HCT116 (cell line): ENCODE data around the gene TMEM51. TPM values are rescaled to one million over a fixed set of nuclear protein-coding genes. Genes with fewer than 3 reads are reported as not detected.

Experiments used
- ATAC-seq: fragments of 200-7000 bp; cut with Tn5 transposase; 2 replicates; pipeline ENCODE4 v1.9.1; 2020; ENCODE audit warnings: mild to moderate bottlenecking, moderate library complexity
- BruUV-seq: library from RNA; stranded (reverse); fragments of 400-500 nt; replicated peaks from 2 replicates; lab custom pipeline; 2021; lab: Mats Ljungman, UMichigan
- CTCF ChIA-PET: fragments of 300-600 bp; sonication (Branson Sonifier 250); formaldehyde crosslinking; loops from one replicate; lab custom pipeline; 2021; ENCODE audit warnings: antibody characterized with exemption; lab: Charles Lee
- POLR2A ChIA-PET: fragments of 300-600, 350-600 bp; sonication (Branson Sonifier 250); formaldehyde crosslinking; loops from one replicate; lab custom pipeline; 2021; ENCODE audit warnings: antibody characterized with exemption; lab: Charles Lee
- RAD21 ChIA-PET, 2 experiments: fragments of 300-600 bp; sonication (Branson Sonifier 250); formaldehyde crosslinking; loops; one replicate each; lab custom pipeline; 2023; ENCODE audit warnings: low total read pairs in 2 of 2; ENCODE audit not compliant: uncharacterized antibody in 2 of 2, unreplicated experiment in 2 of 2, low non-redundant PET in 1 of 2; lab: Charles Lee
- DNase-seq: peaks from one replicate; pipeline ENCODE4 v3.0.0-alpha.2; 2010; ENCODE audit warnings: low read depth, low spot score
- H2AFZ ChIP-seq: fragments of 200-600 bp; shearing (Covaris generic), sonication (generic); 2 replicates; pipeline ENCODE4 v1.6.1; 2017; ENCODE audit warnings: low read depth, mixed run types, mixed read lengths, antibody characterized with exemption, low read length; ENCODE audit not compliant: poor library complexity, severe bottlenecking
- H3K27ac ChIP-seq: 2 replicates; pipeline ENCODE4 v1.5.1; 2012; ENCODE audit warnings: low read depth, low read length
- H3K27me3 ChIP-seq: fragments of 200-600 bp; sonication (generic); 2 replicates; pipeline ENCODE4 v1.6.1; 2016; ENCODE audit warnings: mixed run types, low read length, mixed read lengths; ENCODE audit not compliant: insufficient read depth
- H3K36me3 ChIP-seq, 2 experiments: fragments of 200-500 bp in 1 of 2; fragments of 200-600 bp in 1 of 2; sonication (Bioruptor generic) in 1 of 2; sonication (generic) in 1 of 2; 2 replicates each; pipeline versions ENCODE4 v1.5.1 to v1.6.1; 2014 to 2016; ENCODE audit warnings: low read length in 2 of 2, inconsistent platforms in 1 of 2, mixed read lengths in 1 of 2, mixed run types in 1 of 2; ENCODE audit not compliant: insufficient read depth in 2 of 2, control insufficient read depth in 1 of 2
- H3K4me1 ChIP-seq, 2 experiments: fragments of 200-600 bp in 1 of 2; sonication (generic) in 1 of 2; 2 replicates each; pipeline versions ENCODE4 v1.5.1 to v1.6.1; 2012 to 2017; ENCODE audit warnings: low read length in 2 of 2, inconsistent platforms in 1 of 2, mild to moderate bottlenecking in 1 of 2, mixed read lengths in 1 of 2, mixed run types in 1 of 2, moderate library complexity in 1 of 2; ENCODE audit not compliant: insufficient read depth in 2 of 2, control insufficient read depth in 1 of 2
- H3K4me2 ChIP-seq: fragments of 200-600 bp; sonication (generic); 2 replicates; pipeline ENCODE4 v1.6.1; 2017; ENCODE audit warnings: mixed run types, low read length, mixed read lengths
- H3K4me3 ChIP-seq, 2 experiments: fragments of 200-600 bp in 1 of 2; sonication (generic) in 1 of 2; replicated peaks in 1 of 2; 2 replicates each; pipeline ENCODE4 v1.5.1; 2011 to 2016; ENCODE audit warnings: low read length in 2 of 2, control low read depth in 1 of 2, low read depth in 1 of 2, mild to moderate bottlenecking in 1 of 2, mixed read lengths in 1 of 2, mixed run types in 1 of 2
- H3K79me2 ChIP-seq: fragments of 200-600 bp; sonication (generic); 2 replicates; pipeline ENCODE4 v1.6.1; 2017; ENCODE audit warnings: mild to moderate bottlenecking, mixed run types, low read length, moderate library complexity, mixed read lengths; ENCODE audit not compliant: insufficient read depth
- H3K9ac ChIP-seq: fragments of 200-600 bp; sonication (generic); 2 replicates; pipeline ENCODE4 v1.6.1; 2016; ENCODE audit warnings: low read length, mixed read lengths
- H3K9me2 ChIP-seq: fragments of 200-600 bp; sonication (generic), shearing (Covaris generic); 2 replicates; pipeline ENCODE4 v1.6.1; 2017; ENCODE audit warnings: mixed run types, mild to moderate bottlenecking, moderate library complexity; ENCODE audit not compliant: insufficient read depth
- H3K9me3 ChIP-seq, 2 experiments: fragments of 200-500 bp in 1 of 2; fragments of 200-600 bp in 1 of 2; sonication (Bioruptor generic) in 1 of 2; sonication (generic) in 1 of 2; 2 replicates each; pipeline ENCODE4 v1.6.1; 2014 to 2017; ENCODE audit warnings: low read length in 2 of 2, mixed read lengths in 2 of 2, inconsistent platforms in 1 of 2, low read depth in 1 of 2, mild to moderate bottlenecking in 1 of 2, mixed run types in 1 of 2, moderate library complexity in 1 of 2; ENCODE audit not compliant: control insufficient read depth in 1 of 2, insufficient read depth in 1 of 2
- H4K20me1 ChIP-seq: fragments of 200-600 bp; sonication (generic), shearing (Covaris generic); 2 replicates; pipeline ENCODE4 v1.6.1; 2017; ENCODE audit warnings: mixed run types, mild to moderate bottlenecking, moderate library complexity; ENCODE audit not compliant: insufficient read depth
- CBX3 ChIP-seq: IDR thresholded peaks from 2 replicates; pipeline ENCODE4 v1.6.1; 2012; ENCODE audit warnings: low read depth
- CEBPB ChIP-seq: IDR thresholded peaks from 2 replicates; pipeline ENCODE4 v1.6.1; 2012; ENCODE audit warnings: low read depth
- ELF1 ChIP-seq: IDR thresholded peaks from 2 replicates; pipeline ENCODE4 v1.6.1; 2012; ENCODE audit warnings: low read depth, borderline replicate concordance
- EZH2 ChIP-seq: fragments of 200-600 bp; sonication (generic); IDR thresholded peaks from 2 replicates; pipeline ENCODE4 v1.6.1; 2017; ENCODE audit warnings: antibody characterized with exemption, mixed run types
- EZH2phosphoT487 ChIP-seq: fragments of 200-600 bp; IDR thresholded peaks from 2 replicates; pipeline ENCODE4 v1.6.1; 2018; ENCODE audit warnings: antibody characterized with exemption, borderline replicate concordance
- FOSL1 ChIP-seq: IDR thresholded peaks from 2 replicates; pipeline ENCODE4 v1.6.1; 2012; ENCODE audit warnings: low read depth
- JUND ChIP-seq: IDR thresholded peaks from 2 replicates; pipeline ENCODE4 v1.6.1; 2012
- POLR2A ChIP-seq: IDR thresholded peaks from 2 replicates; pipeline ENCODE4 v1.7.0; 2011; ENCODE audit warnings: borderline replicate concordance; ENCODE audit not compliant: insufficient read depth, insufficient read length; ENCODE audit errors: extremely low read depth
- SIN3A ChIP-seq: IDR thresholded peaks from 2 replicates; pipeline ENCODE4 v1.6.1; 2012; ENCODE audit warnings: low read depth
- SP1 ChIP-seq: IDR thresholded peaks from 2 replicates; pipeline ENCODE4 v1.6.1; 2012; ENCODE audit warnings: low read depth
- SRF ChIP-seq: IDR thresholded peaks from 2 replicates; pipeline ENCODE4 v1.6.1; 2012; ENCODE audit warnings: low read depth
- TCF7L2 ChIP-seq: IDR thresholded peaks from 2 replicates; pipeline ENCODE4 v1.7.0; 2011; ENCODE audit warnings: borderline replicate concordance, inconsistent platforms; ENCODE audit not compliant: insufficient read depth, insufficient read length; ENCODE audit errors: extremely low read depth
- YY1 ChIP-seq: IDR thresholded peaks from 2 replicates; pipeline ENCODE4 v1.6.1; 2011; ENCODE audit warnings: low read length, low read depth, moderate library complexity, mild to moderate bottlenecking; ENCODE audit not compliant: insufficient replicate concordance; ENCODE audit errors: extremely low read depth
- ZFX ChIP-seq: fragments of 450-650 bp; IDR thresholded peaks from 2 replicates; pipeline ENCODE4 v1.6.1; 2017
- ZNF274 ChIP-seq: fragments of 200-500 bp; sonication (Bioruptor generic); IDR thresholded peaks from 2 replicates; pipeline ENCODE4 v1.6.1; 2014; ENCODE audit warnings: mild to moderate bottlenecking, low read depth, low read length, inconsistent platforms
- intact Hi-C: fragments of 100-400 bp; cut with micrococcal nuclease; formaldehyde crosslinking; loops from 2 replicates; pipeline ENCODE4 v1.10.0; 2022
- total RNA-seq: library from RNA; stranded (reverse); gene quantifications from one replicate; pipeline ENCODE4 v1.2.1, GENCODE V29; 2021; ENCODE audit not compliant: unreplicated experiment
- TF ChIP-seq, protein P1 (sequence below): IDR thresholded peaks from 2 replicates; pipeline ENCODE4 v1.6.1; 2012
- TF ChIP-seq, protein P2 (sequence below), 3 experiments: fragments of 200-600 bp in 1 of 3; sonication (generic) in 1 of 3; IDR thresholded peaks in 2 of 3; conservative IDR thresholded peaks in 1 of 3; 2 replicates each; pipeline ENCODE4 v1.5.1; 2012 to 2017; ENCODE audit warnings: low read depth in 2 of 3, low read length in 2 of 3, antibody characterized with exemption in 1 of 3, borderline replicate concordance in 1 of 3, control low read depth in 1 of 3, mild to moderate bottlenecking in 1 of 3, mixed read lengths in 1 of 3, mixed run types in 1 of 3, moderate library complexity in 1 of 3; ENCODE audit not compliant: insufficient read depth in 1 of 3

Gene TMEM51
- total RNA-seq, 1 experiment from 2014 or later, result 16.6 TPM

- Histone ChIP-seq H3K9me2 (no peaks in the 10 kb centered on the region), H3K4me3 (no peak overlapping the region), H2AFZ (no peak overlapping the region), H3K4me1 (peaks cover 0 to 6% of the 10 kb centered on the region in 2 experiments; a peak in 1 of 4 replicates), H3K9me3 (no peaks in the 10 kb centered on the region), H3K36me3 (no peaks in the 10 kb centered on the region), H3K27me3 (no peaks in the 10 kb centered on the region), H3K27ac (no peak overlapping the region), H3K9ac (no peak overlapping the region), H4K20me1 (no peaks in the 10 kb centered on the region), H3K4me2 (no peak overlapping the region), H3K79me2 (no peaks in the 10 kb centered on the region)
- intact Hi-C loops, result loop anchor here (2.0 to 5.0 kb wide), 2 partner anchors 72 to 301 kb away; no protein-coding TSS in a partner anchor
- ChIA-PET CTCF (interaction anchor here (1.3 to 2.4 kb wide), 3 partner anchors 13 to 370 kb away, joined by 3 to 20 read pairs (median 5); no protein-coding TSS in a partner anchor), RAD21 (no interaction called here), POLR2A (no interaction called here)
- no TSS peak for BruUV-seq
- TF ChIP-seq JUND, result no peak
- no peak for ATAC-seq
- no peak for DNase-seq
Measured at GRCh38 chr1:15129944-15130343, 23.6 kb upstream of the TMEM51 start.

- Histone ChIP-seq H3K27ac (no peak overlapping the region), H3K4me1 (peaks cover 0 to 6% of the 10 kb centered on the region in 2 experiments; a peak in 1 of 4 replicates), H3K9me2 (no peaks in the 10 kb centered on the region)
- BruUV-seq, result no TSS peak
- ChIA-PET RAD21 (no interaction called here), POLR2A (no interaction called here)
- no peak for TF ChIP-seq YY1
- no peak for TF ChIP-seq TCF7L2
- TF ChIP-seq ELF1, result no peak
- no peak for TF ChIP-seq FOSL1
- no peak for TF ChIP-seq SRF
- TF ChIP-seq POLR2A, result no peak
- TF ChIP-seq ZFX, result no peak
- TF ChIP-seq ZNF274, result no peak
- no peak for TF ChIP-seq EZH2
- TF ChIP-seq, protein P1, sequence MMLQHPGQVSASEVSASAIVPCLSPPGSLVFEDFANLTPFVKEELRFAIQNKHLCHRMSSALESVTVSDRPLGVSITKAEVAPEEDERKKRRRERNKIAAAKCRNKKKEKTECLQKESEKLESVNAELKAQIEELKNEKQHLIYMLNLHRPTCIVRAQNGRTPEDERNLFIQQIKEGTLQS, result no peak
- no peak for TF ChIP-seq SIN3A
- TF ChIP-seq, protein P2, sequence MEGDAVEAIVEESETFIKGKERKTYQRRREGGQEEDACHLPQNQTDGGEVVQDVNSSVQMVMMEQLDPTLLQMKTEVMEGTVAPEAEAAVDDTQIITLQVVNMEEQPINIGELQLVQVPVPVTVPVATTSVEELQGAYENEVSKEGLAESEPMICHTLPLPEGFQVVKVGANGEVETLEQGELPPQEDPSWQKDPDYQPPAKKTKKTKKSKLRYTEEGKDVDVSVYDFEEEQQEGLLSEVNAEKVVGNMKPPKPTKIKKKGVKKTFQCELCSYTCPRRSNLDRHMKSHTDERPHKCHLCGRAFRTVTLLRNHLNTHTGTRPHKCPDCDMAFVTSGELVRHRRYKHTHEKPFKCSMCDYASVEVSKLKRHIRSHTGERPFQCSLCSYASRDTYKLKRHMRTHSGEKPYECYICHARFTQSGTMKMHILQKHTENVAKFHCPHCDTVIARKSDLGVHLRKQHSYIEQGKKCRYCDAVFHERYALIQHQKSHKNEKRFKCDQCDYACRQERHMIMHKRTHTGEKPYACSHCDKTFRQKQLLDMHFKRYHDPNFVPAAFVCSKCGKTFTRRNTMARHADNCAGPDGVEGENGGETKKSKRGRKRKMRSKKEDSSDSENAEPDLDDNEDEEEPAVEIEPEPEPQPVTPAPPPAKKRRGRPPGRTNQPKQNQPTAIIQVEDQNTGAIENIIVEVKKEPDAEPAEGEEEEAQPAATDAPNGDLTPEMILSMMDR (IDR thresholded peaks at IDR 0.05 in 2 of 3, conservative IDR thresholded peaks at IDR 0.05 in 1 of 3; ENCODE audit: borderline replicate concordance in 1 of 3, insufficient read depth in 1 of 3, low read depth in 2 of 3, low read length in 2 of 3), result no peak
- TF ChIP-seq CEBPB, result no peak
- no peak for TF ChIP-seq EZH2phosphoT487
- no peak for TF ChIP-seq SP1
- TF ChIP-seq CBX3, result no peak
- TF ChIP-seq, all 23 proteins: peak for 0
- H3K36me3 ChIP-seq, result no peaks in the 10 kb centered on the region
- intact Hi-C loops, result no loop called here
- no peaks in the 10 kb centered on the region for H3K9me3 ChIP-seq
- ATAC-seq, result no peak
- no peak for DNase-seq
- H3K79me2 ChIP-seq, result no peaks in the 10 kb centered on the region
- no peak overlapping the region for H3K9ac ChIP-seq
- no peaks in the 10 kb centered on the region for H4K20me1 ChIP-seq
- H3K27me3 ChIP-seq, result no peaks in the 10 kb centered on the region
- H2AFZ ChIP-seq, result no peak overlapping the region
- H3K4me2 ChIP-seq, result no peak overlapping the region
- no peak overlapping the region for H3K4me3 ChIP-seq
- CTCF ChIA-PET, result interaction anchor here (1.3 to 1.5 kb wide), 2 partner anchors 22 to 174 kb away, joined by 3 read pairs; no protein-coding TSS in a partner anchor
Measured at GRCh38 chr1:15130607-15131006, 22.9 kb upstream of the TMEM51 start.
